NOMO-1 treated with dmso at 0.1 percent for 144 hours (cell line): ENCODE results near the gene IFT80.

Experiments used
- DNase-seq: peaks from one replicate; lab custom pipeline; 2025; ENCODE audit not compliant: unreplicated experiment; lab: John Stamatoyannopoulos, UW

IFT80 gene

GRCh38 chr3:160401291-160402095, 2.5 kb upstream of the IFT80 start:
- no peak for DNase-seq

GRCh38 chr3:160400702-160401150, 1.7 kb upstream of the IFT80 start:
- no peak for DNase-seq

- peak; percentile 17 for DNase-seq
Measured at GRCh38 chr3:160400030-160400701, 1.1 kb upstream of the IFT80 start.

- no peak for DNase-seq
Measured at GRCh38 chr3:160398820-160399124, 253 bp downstream of the IFT80 start.

- no peak for DNase-seq
Measured at GRCh38 chr3:160395297-160395696, 3.7 kb downstream of the IFT80 start.

- no peak for DNase-seq
Measured at GRCh38 chr3:160394009-160394392, 5.0 kb downstream of the IFT80 start.

GRCh38 chr3:160393346-160394008, 5.5 kb downstream of the IFT80 start:
- no peak for DNase-seq

GRCh38 chr3:160392798-160393197, 6.2 kb downstream of the IFT80 start:
- no peak for DNase-seq

GRCh38 chr3:160390565-160391138, 8.4 kb downstream of the IFT80 start:
- no peak for DNase-seq

GRCh38 chr3:160384639-160385318, 14.2 kb downstream of the IFT80 start:
- no peak for DNase-seq

- DNase-seq = no peak
Measured at GRCh38 chr3:160381470-160381869, 17.6 kb downstream of the IFT80 start.

- no peak for DNase-seq
Measured at GRCh38 chr3:160379628-160380214, 19.3 kb downstream of the IFT80 start.

GRCh38 chr3:160378331-160379109, 20.5 kb downstream of the IFT80 start:
- no peak for DNase-seq

- DNase-seq = no peak
Measured at GRCh38 chr3:160376681-160377080, 22.3 kb downstream of the IFT80 start.

GRCh38 chr3:160374925-160375324, 24.1 kb downstream of the IFT80 start:
- no peak for DNase-seq

- no peak for DNase-seq
Measured at GRCh38 chr3:160374472-160374871, 24.6 kb downstream of the IFT80 start.

GRCh38 chr3:160373655-160374054, 25.4 kb downstream of the IFT80 start:
- DNase-seq = no peak

- peak; percentile 61 for DNase-seq
Measured at GRCh38 chr3:160372780-160373179, 26.2 kb downstream of the IFT80 start.

- no peak for DNase-seq
Measured at GRCh38 chr3:160370987-160371857, 27.8 kb downstream of the IFT80 start.
